ENCODE measurements around the gene RGS17.

DNA sequence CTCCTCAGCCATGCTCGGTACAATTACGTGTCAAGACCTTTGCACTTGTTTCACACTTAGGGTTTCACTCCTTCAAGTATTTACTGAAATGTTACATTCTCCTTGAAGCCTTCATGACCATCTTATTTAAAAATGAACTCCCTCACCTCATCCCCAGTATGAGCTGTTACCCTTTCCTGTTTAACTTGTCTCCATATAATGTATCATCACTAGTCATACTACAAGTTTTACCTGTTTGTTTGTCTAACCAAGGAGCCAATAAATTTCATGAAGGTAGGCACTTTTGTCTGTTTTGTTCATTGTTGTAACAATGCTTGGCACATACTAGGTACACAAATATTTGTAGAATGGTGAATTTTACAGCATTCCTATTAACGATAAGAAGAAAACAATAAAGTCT lies 82.5 kb downstream of the RGS17 start:
- TF ChIP-seq ZNF384 (IDR thresholded peaks at IDR 0.05), result no peak
- TF ChIP-seq TARDBP (IDR thresholded peaks at IDR 0.05), result no peak
- TF ChIP-seq FOXM1 (IDR thresholded peaks at IDR 0.05; ENCODE audit: borderline replicate concordance), result no peak

Data from HEK293T (cell line).